HG03460 (cell line): ENCODE results near the gene ALPK3.

ENCODE experiments used
- ATAC-seq: cut with Tn5 transposase; IDR thresholded peaks from one replicate; pipeline ENCODE4 v1.9.1; 2021; ENCODE audit not compliant: unreplicated experiment

Gene ALPK3

DNA sequence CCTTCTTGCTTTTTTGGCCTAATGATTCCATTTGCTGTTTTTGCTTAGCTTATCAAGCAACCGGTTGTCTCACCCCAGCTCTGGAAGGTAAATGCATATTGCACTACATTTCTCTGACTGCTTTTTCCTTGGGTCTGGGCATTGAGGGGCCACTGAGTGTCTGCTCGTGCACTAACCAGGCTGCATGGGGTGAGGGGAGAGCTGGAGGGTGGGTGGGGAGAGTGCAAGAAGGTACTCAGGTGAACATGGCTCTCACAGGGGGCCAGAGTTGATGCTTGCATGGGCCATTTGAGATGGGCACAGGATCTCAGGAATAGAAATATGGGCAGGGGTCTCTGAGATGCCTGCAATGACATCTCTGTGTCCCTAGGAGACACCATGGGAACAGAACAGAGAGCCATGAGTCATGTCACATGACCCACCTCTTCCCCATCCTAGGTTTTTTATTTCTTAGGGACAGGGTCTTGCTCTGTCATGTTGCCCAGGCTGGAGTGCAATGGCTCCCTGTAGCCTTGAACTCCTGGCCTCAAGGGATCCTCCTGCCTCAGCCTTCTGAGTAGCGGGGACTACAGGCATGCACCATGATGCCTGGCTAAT, 6.2 kb downstream of the ALPK3 start:
- ATAC-seq: no peak

DNA sequence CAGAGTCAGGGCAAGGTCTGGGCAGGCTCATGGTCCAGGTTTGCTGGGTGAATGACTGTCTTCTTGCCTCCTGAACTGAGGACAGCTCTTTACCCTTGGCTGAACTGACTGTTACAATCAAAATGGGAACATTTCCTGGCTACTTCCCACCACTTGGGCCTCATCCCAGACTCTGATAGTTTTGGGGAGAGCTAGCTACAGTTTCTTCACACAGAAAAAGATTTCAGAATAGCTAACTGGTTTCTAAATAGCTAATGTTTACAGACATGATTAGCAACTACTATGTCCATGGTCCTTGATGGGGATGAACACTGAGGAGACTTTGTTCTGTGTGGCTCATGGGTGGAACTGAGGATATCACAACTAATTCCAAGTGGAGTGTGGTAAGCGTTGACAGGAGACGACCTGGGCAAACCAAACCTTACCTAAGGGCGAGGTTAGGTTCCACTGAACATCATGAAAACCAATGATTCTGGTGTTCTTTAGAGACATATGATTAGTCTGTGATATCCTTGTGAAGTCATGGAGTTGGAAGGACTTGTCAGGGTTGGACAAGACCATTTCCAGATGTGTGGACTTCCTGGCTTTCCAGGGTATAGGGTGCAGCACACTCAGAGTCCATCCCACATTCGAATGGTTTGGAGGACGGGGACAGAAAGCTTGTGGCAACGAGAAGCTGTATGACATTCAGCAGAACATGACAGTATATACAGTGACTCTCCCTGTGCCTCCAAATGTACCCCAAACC, 7.3 kb downstream of the ALPK3 start:
- no peak for ATAC-seq

DNA sequence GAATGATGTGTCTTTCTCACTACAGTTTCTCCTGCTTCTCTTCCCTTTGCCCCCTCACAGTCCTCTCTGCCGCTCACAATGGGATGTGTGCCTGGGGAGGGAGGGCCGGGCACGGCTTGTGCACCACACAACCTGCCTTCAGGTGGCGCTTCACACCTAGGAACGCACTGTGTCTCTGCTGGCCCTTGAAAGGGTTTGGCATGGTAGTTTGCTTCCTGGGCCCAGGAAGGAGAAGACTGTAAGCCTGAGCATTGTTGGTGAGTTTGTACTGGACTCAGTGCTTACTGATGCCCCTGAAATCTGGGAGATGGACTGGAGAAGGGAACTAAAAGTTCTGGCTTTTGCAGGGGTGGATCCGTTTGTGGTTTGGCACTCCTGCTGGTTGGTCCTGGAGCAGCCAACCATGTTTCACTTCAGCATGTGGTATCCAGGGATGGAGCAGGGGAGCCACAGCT, 9.2 kb downstream of the ALPK3 start:
- ATAC-seq: no peak

DNA sequence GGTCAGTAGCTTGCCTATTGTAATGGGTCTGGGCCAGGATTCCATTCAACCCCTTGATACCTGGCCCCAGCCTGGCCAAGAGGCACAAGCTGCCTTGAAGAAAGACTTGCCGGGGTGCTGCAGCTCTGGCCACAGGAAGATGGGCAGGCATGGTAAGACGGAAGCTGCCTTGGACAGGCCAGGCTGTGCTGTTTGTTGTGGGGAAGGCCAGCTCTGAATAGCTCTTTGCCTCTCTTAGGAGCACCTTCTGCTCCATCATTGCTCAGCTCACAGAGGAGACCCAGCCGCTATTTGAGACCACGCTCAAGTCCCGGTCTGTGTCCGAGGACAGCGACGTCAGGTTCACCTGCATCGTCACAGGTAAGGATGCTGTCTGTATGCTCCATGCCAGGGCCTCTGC, 10.1 kb downstream of the ALPK3 start:
- no peak for ATAC-seq

DNA sequence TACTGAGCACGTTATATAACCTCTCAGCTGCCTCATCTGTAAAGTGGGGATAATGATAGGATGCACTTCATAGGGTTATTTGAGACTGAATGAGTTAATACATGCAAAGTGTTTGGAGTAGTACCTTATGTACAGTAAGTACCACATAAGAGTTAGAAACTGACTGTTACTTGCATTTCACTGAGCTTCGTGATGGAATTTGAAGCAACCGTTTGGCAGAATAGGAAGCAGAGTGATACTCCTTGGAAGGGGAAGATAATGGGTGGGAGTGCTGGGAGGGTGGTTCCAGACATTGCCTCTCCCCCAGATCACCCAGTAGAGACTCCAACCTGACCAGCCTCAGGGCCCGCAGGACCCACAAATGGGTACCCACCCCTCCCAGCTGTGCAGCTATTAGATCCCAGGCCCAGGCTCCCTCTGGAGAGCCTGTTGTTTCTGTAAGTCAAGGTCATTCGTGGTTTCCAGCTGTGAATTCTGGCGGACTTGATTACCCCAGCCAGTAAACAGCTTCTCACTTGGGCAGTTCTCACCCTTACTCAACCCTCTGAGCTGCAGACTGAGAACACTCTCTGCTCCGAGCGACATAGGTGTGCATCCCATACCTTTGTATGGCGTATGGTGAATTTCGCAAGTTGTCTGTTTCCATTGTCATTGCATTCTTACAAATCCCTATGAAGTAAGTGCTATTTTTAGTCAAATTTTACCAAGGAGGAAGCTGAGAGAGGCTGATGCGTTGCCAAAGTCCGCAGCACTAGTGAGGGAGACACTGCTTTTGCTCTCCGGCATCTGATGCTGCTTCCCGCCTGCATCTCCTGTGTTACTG, 11.1 kb downstream of the ALPK3 start:
- ATAC-seq: no peak

DNA sequence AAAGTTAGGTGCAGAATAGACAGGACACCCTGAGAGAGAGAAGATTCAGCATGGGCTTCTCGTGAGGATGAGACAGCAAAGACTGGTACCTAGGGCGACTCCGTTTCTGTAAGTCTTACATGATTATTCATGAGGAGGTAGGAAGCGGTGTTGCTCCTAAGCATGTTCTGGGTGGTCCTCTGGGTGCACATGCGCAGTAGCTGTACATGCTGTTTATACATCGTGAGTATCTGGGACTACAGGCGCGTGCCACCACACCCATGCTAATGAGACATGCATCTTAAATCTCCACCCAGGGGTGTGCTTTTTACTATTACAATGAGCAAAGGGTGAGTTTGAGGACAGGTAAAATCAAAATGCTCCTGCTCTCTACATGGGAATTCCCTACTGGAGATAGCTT, 12.3 kb downstream of the ALPK3 start:
- no peak for ATAC-seq

DNA sequence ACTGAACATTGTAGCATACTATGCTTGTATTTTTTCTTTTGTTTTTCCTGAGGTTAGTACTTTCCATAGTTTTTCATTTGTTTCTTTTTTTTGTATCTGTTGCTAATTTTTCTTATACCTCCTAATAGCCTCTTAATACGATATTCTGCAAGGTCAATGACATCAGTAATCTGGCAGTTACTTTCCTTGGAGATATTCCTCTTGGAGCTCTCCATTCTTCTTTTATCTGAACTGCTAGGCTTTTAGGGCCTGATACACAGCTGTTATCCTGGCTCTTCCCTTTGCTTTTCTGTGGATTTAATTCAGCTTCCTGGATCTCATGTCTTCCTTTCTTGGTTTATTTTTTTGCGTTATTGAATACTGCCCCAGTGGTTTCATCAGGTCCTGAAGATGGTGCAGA, 12.9 kb downstream of the ALPK3 start:
- no peak for ATAC-seq

DNA sequence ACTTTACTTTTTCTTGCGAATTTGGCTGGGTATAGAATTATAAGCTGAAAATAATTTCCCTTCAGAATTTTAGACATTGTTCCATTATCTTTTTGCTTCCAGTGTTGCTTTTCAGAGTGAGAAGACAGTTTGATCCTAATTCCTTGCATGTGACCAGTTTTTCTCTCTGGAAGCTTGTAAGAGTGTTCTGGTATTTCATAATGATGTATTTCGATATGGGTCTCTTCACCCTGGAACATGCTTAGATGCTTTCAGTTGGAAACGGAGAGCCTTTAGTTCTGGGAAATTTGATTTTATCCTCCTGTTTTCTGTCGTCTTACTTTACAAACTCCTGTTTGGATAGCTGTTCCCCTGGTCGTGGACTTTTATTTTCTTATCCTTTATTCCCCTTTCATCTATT, 13.9 kb downstream of the ALPK3 start:
- no peak for ATAC-seq

DNA sequence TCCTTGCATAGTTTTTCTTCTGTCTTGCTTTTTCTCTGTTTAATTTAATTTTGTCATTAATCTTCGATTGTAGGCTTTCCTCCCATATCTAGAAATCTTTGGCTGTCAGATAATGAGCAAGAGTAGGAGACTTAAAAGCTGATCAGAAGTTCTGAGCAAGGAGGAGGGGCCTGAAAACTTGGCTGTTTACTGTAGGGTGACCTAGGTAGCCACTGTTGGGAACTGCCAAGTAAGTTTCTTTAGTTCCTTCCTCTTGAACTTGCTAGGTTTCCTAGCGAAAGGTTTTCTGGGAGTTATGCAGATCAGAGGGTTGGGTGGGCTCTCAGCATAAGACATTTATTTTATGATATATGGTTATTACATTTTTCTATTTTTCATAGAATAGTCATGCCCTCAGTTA, 14.5 kb downstream of the ALPK3 start:
- no peak for ATAC-seq

DNA sequence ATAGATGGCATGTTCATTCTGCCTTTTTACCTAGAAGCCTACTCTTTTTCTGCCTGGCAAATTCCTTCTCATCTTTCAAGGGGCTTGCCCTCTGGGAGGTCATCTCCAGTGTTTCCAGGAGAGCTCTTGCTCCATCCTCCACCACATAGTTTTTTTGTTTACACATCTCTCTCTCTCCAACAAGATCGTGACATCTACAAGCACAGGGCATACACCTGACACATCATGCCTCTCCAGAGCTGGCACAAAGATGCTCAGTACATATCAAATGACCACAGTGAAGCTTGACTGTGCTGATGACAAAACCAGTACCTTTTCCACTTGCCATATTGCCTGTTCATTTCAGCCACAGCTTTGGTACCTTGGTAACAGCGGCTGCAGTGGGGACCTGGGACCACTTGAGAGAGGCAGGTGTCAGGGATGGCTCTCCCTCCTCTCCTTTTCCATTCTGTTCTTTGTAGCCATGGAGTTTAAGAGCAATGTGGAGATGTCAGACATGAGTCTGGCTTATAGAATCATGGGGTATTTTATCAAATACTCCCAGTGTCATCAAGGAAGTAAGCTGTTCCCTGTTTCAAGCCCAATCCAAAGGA, 15.4 kb downstream of the ALPK3 start:
- no peak for ATAC-seq

DNA sequence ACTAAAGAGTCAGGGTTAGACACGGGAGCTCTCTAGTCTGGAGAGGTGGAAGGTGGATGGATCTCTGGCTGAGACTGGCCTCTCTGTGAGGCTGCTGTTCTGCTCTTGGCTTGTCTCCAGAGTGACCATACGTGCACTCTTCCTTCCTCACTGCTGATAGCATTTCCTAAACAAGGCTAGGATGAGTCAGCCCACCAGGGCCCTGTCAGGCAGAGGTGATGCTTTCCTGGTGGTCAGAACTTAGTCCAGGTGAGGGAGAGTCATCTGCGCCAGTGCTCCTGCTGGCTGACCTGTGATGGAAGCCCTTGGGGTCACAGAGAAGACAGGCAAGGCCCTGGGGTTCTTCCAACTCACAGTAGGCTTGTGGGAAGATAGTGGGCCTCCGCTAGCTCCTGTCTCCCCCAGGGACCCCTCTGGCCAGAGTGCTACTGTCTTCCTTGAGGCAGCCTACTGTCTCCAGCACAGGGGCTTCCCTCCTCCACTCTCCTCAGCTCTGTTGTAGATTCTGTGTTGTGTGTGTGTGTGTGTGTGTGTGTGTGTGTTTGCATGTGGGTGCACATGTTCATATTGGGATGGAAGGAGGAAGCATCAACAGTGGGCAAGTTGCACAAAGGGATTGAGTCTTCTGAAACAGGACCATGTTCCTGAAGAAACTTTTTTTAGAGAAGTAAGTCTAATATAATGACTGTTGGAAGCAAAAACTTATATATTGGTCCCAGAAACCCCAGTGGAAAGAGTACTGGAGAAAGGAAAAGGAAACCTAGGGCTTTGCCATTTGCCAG, 16.5 kb downstream of the ALPK3 start:
- no peak for ATAC-seq

DNA sequence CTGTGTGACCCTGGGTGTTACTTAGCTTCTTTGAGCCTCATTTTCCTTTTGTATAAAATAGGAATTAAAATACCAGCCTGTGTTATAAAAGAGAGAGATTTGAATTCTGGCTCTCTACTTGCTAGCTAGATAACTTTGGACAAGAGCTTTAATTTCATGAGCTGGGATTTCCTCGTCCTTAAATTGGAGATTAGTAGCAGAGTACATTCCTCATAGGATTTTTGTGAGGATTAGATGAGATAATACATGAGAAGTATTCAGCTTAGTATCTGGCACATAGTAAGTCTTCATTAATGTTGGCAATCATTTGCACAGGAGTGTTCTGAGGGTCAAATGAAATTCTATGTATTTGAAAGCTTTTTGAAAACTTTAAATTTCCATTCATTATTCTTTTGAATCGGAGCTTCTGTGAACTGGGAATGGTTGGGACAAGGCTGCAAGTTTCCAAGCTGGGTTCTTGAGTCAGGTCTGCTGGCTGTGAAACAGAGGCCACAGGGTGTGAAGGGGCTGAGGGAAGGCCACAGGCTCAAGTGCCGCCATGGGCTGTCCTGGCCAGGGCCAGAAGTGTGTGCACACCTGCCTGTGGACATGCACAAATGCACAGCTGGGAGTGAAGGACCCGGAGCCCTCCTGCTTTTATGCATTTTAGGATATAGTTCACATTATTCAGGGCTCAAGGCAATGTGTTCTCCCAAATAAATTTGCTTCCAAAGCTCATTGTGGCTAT, 17.2 kb downstream of the ALPK3 start:
- no peak for ATAC-seq

DNA sequence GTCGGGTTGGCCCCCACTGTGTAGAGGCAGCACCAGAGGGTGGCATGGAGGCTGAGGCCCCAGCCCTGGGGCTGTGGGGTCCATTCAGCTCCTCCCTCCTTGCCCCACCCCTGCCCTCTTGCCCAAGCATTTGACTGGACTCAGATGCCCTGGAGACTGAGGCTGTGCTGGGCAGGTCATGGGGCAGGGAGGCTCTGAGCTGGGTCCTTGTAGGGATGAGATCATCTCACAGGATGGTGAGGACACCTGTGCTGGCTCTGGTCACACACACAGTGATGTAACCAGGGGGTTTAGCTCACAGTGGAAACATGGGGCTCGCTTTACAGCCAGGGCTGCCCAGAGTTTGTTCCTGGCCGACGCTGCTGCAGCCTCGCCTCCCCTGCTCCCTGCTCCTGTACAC, 17.8 kb downstream of the ALPK3 start:
- ATAC-seq: no peak

DNA sequence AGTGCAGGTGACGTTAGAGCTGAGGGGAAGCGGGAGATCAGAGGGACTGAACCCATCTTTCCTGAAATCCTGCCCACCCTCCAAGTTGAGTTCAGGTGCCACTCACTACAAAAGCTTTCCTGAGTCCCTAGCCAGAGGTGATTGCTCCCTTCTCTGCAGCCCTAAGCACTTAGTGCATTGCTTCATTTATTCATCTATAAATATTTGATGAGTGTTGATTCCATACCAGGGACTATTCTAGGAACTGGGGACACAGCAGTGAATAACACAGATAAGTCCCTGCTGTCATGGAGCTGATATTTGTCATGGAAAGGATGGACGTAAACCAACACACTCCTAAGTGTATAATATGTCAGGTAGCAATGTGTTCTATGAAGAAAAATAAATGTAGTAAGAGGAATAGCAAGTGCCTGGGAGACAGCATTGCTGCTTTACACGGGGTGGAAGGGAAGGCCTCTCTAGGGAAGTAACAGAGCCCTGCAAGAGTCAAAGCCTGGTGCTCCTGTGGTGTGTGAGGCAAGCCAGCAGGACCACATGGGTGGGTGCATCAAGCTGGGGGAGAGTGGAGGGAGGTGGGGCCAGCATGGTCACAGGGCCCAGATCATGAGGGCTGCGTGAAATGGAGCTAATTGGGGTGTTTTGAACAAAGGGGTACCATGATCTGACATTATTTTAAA, 18.6 kb downstream of the ALPK3 start:
- ATAC-seq: no peak

DNA sequence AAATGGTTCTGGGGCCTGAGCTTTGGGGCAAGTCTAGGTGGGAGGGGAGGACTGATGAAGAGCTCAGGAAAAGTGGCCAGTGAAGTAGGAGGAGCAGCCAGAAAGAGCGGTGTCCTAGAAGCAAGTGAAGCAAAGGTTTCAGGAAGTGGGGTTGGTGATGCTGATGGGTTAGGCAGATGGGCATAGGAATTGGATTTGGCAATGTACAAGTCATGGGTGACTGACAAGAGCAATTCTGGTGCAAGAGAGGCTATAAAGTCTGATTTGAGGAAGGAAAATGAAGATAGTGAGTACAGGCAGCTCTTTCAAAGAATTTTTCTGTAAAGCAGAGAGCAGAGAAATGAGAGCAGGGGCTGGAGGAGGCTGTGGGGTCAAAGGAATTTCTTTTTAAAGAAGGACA, 19.7 kb downstream of the ALPK3 start:
- ATAC-seq: no peak

DNA sequence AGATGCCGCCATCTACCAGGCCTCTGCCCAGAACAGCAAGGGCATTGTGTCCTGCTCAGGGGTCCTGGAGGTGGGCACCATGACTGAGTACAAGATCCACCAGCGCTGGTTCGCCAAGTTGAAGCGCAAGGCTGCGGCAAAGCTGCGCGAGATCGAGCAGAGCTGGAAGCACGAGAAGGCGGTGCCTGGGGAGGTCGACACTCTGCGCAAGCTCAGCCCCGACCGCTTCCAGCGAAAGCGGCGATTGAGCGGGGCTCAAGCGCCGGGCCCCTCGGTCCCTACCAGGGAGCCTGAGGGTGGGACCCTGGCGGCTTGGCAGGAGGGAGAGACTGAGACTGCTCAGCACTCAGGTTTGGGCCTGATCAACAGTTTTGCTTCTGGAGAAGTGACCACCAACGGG, 22.6 kb downstream of the ALPK3 start:
- no peak for ATAC-seq

DNA sequence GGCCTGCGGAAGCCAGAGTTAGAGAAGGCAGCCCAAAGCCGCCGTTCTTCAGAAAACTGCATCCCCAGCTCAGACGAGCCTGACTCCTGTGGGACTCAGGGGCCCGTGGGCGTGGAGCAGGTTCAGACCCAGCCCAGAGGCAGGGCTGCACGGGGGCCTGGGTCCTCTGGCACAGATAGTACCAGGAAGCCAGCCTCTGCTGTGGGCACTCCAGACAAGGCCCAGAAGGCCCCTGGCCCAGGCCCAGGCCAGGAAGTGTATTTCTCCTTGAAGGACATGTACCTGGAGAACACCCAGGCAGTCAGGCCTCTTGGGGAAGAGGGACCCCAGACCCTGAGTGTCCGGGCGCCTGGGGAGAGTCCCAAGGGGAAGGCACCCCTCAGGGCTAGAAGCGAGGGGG, 23.1 kb downstream of the ALPK3 start:
- ATAC-seq: no peak

DNA sequence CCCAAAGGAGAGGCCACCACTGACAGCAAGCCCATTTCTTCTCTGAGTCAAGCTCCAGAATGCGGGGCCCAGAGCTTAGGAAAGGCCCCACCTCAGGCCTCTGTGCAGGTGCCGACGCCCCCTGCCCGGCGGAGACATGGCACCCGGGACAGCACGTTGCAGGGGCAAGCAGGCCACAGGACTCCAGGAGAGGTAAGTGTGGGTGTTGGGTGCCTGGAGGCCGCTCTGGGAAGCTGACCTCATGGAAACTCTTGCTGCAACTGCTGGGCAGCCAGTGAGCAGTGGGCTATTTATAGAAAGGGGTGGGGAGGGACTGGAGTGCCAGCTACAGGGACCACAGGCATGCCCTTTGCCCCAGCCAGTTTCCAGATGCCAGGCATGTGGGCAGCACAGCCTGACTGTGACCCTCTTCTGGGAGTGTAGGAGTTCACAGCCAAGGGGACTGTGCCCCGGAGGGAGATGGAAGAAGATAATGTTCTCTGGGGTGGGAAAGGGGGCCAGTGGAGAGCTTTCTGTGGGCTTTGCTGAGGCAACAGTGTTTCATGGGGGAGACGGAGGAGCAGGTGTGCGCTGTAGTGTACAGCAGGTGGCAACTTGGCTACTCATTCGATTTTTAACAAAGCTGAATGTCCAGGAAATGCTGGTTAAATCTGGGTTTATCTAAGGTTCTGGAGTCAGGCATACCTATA, 23.7 kb downstream of the ALPK3 start:
- ATAC-seq: no peak

DNA sequence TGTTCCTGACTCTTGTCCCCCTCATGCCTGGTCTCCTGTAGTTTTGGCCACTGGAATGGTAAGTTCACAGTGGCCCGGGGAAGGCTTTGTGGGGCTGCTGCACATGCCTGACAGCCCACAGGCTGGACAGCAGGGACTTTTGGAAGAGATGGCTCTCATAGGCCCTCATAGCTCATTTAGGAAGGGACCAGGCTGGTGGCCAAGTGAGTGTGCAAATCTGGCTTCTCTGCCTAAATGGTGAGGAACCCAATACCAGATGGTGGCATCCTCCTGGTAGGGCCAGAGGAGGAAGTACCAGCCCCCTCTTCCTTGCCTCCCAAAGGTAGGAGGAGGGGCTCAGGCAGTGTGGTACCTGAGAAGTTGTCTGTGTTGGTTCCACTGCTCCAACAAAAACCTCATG, 25.6 kb downstream of the ALPK3 start:
- no peak for ATAC-seq
